Breast epithelium (tissue), 3 donors: ENCODE results near the gene MALL.

Experiments
- POLR2A ChIP-seq: fragments of 450-650 bp; IDR thresholded peaks from one replicate; pipeline ENCODE4 v1.6.1; 2016; ENCODE audit warnings: antibody characterized with exemption, mild to moderate bottlenecking, moderate library complexity
- POLR2AphosphoS5 ChIP-seq, 3 donors: sonication (generic); formaldehyde crosslinking; IDR thresholded peaks; one replicate each; pipeline ENCODE4 v1.6.1; 2017; ENCODE audit warnings: antibody characterized with exemption in 3 of 3
- TF ChIP-seq, protein P1 (sequence below), 3 donors: fragments of 450-650 bp; IDR thresholded peaks; one replicate each; pipeline ENCODE4 v1.5.1; 2016 to 2017; ENCODE audit warnings: antibody characterized with exemption in 3 of 3, mild to moderate bottlenecking in 3 of 3, moderate library complexity in 3 of 3

DNA sequence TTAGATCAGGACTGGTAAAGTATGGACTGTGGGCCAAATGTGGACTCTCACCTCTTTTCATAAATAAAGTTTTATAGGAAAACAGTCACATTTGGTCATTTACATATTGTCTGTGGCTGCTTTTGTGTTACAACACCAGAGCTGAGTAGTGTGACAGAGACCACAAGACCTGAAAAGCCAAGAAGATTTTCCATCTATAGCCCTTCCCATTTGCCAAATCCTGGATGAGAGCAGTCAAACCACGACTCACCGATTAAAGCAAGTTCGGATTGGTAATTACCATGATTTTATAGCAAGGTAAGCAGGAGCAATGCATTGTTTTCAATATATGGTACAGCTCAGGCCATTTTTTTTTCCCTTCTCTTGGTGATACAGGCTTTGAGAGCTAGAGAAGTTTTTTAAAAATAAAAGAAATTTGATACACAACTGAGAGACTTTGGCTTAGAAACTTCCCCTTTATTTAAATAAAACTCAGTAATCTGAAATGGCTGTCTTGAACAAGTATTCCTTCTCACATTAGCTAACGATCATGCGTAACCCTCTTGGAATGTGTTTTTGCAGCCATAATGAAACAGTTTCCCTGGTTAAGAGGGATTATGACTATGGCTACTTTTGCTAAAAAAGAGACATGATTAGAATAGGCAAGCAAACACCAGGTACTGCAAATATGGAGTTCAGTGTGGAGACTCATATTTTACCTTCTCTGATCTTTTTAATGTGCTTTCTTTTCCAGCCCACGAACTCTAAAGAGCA lies 9.5 kb upstream of the MALL start:
- TF ChIP-seq, protein P1, sequence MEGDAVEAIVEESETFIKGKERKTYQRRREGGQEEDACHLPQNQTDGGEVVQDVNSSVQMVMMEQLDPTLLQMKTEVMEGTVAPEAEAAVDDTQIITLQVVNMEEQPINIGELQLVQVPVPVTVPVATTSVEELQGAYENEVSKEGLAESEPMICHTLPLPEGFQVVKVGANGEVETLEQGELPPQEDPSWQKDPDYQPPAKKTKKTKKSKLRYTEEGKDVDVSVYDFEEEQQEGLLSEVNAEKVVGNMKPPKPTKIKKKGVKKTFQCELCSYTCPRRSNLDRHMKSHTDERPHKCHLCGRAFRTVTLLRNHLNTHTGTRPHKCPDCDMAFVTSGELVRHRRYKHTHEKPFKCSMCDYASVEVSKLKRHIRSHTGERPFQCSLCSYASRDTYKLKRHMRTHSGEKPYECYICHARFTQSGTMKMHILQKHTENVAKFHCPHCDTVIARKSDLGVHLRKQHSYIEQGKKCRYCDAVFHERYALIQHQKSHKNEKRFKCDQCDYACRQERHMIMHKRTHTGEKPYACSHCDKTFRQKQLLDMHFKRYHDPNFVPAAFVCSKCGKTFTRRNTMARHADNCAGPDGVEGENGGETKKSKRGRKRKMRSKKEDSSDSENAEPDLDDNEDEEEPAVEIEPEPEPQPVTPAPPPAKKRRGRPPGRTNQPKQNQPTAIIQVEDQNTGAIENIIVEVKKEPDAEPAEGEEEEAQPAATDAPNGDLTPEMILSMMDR (IDR thresholded peaks at IDR 0.05), result no peak
- TF ChIP-seq POLR2A (no peak), POLR2AphosphoS5 (IDR thresholded peaks at IDR 0.05) (no peak)
